K562 (cell line): ENCODE results near the gene IL17RC. TPM values are rescaled to one million over a fixed set of nuclear protein-coding genes. Genes with fewer than 3 reads are reported as not detected.
A peak's percentile ranks its signal among the peaks of the same experiment; 100 is the strongest.

ENCODE experiments used
- FOXK1 ChIP-seq: sonication (generic); formaldehyde crosslinking; IDR thresholded peaks from 2 replicates; pipeline ENCODE4 v1.8.0; 2022; ENCODE audit warnings: missing genetic modification reagents, mild to moderate bottlenecking, borderline replicate concordance
- SMARCE1 ChIP-seq: fragments of 450-650 bp; IDR thresholded peaks from 2 replicates; pipeline ENCODE4 v1.7.1; 2016; ENCODE audit warnings: mild to moderate bottlenecking
- SMC3 ChIP-seq: conservative IDR thresholded peaks from 2 replicates; pipeline ENCODE4 v1.6.1; 2011; ENCODE audit warnings: low read depth, low read length, improper control_type of control experiment; ENCODE audit not compliant: insufficient read depth
- ZKSCAN3 ChIP-seq: fragments of 250-450 bp; sonication (Bioruptor Pico); IDR thresholded peaks from 2 replicates; pipeline ENCODE4 v1.4.0; 2020
- polyA plus RNA-seq, 8 experiments: library from polyadenylated mRNA; depleted of rRNA in 4 of 8; stranded (reverse) in 5 of 8; unstranded in 3 of 8; fragments of >200 nt; fragmentation: Nextera tagmentation in 2 of 8; fragmentation: Illumina TruSeq in 1 of 8; extraction: Ambion mirVana in 2 of 8; extraction: Trizol in 1 of 8; gene quantifications; 2 replicates each; pipeline versions ENCODE4 v1.2.1 to v1.2.3, GENCODE V29; 2011 to 2014; ENCODE audit warnings: inconsistent platforms in 1 of 8, missing spikeins in 1 of 8
- total RNA-seq, 7 experiments: library from RNA; depleted of rRNA in 6 of 7; stranded (reverse); fragments of >200 nt in 6 of 7; fragmentation: Illumina TruSeq in 2 of 7; extraction: Trizol in 2 of 7; gene quantifications; 2 replicates each; pipeline versions ENCODE4 v1.2.1 to v1.2.3, GENCODE V29; 2011 to 2021; ENCODE audit warnings: low replicate concordance in 1 of 7
- TF ChIP-seq, protein P1 (sequence below): fragments of 450-650 bp; IDR thresholded peaks from 2 replicates; pipeline ENCODE4 v1.6.1; 2016; ENCODE audit warnings: mild to moderate bottlenecking, moderate library complexity
- TF ChIP-seq, protein P2 (sequence below): fragments of 200-800 bp; sonication (Bioruptor generic); IDR thresholded peaks from 2 replicates; pipeline ENCODE4 v1.6.1; 2016; ENCODE audit warnings: missing genetic modification characterization, missing compliant biosample characterization

Gene IL17RC
- total and polyA plus RNA-seq, 9 of the 15 experiments (the other 6 are each of a cell fraction or from before 2014, with no cell fraction given): 0.15 to 11.4 (median 7.1) TPM; not detected in 1

DNA sequence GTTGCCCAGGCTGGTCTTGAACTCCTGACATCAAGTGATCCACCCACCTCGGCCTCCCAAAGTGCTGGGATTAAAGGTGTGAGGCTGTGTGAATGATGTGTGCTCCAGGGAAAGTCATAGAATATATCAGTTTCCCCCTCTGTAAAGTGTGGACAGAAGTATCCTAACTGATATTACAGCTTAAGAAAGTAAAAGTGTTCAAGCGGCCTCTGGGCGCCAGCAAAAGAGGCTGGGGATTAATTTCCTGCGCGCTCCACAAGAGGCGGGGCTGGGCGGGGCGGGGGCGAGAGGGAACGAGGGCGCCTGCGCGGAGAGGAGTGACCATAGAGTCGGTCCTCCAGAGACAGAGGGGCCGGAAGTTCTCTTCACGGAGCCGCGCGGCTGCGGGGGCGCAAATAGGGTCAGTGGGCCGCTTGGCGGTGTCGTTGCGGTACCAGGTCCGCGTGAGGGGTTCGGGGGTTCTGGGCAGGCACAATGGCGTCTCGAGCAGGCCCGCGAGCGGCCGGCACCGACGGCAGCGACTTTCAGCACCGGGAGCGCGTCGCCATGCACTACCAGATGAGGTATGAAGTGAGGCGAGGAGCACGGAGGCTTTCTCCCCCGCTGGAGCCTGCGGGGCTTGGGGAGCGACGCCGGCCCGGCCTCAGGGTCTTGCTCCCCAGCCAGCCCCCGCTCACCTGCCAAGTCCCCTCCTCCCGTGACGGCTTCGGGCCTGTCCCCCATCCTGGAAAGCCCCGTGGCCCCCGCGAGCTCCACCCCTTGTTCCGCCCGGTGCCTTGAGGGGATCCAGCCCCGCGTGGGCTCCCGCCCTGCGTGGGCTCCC, 26.4 kb upstream of the IL17RC start, which contains the start of gene JAGN1 (continued):
- TF ChIP-seq, protein P1, sequence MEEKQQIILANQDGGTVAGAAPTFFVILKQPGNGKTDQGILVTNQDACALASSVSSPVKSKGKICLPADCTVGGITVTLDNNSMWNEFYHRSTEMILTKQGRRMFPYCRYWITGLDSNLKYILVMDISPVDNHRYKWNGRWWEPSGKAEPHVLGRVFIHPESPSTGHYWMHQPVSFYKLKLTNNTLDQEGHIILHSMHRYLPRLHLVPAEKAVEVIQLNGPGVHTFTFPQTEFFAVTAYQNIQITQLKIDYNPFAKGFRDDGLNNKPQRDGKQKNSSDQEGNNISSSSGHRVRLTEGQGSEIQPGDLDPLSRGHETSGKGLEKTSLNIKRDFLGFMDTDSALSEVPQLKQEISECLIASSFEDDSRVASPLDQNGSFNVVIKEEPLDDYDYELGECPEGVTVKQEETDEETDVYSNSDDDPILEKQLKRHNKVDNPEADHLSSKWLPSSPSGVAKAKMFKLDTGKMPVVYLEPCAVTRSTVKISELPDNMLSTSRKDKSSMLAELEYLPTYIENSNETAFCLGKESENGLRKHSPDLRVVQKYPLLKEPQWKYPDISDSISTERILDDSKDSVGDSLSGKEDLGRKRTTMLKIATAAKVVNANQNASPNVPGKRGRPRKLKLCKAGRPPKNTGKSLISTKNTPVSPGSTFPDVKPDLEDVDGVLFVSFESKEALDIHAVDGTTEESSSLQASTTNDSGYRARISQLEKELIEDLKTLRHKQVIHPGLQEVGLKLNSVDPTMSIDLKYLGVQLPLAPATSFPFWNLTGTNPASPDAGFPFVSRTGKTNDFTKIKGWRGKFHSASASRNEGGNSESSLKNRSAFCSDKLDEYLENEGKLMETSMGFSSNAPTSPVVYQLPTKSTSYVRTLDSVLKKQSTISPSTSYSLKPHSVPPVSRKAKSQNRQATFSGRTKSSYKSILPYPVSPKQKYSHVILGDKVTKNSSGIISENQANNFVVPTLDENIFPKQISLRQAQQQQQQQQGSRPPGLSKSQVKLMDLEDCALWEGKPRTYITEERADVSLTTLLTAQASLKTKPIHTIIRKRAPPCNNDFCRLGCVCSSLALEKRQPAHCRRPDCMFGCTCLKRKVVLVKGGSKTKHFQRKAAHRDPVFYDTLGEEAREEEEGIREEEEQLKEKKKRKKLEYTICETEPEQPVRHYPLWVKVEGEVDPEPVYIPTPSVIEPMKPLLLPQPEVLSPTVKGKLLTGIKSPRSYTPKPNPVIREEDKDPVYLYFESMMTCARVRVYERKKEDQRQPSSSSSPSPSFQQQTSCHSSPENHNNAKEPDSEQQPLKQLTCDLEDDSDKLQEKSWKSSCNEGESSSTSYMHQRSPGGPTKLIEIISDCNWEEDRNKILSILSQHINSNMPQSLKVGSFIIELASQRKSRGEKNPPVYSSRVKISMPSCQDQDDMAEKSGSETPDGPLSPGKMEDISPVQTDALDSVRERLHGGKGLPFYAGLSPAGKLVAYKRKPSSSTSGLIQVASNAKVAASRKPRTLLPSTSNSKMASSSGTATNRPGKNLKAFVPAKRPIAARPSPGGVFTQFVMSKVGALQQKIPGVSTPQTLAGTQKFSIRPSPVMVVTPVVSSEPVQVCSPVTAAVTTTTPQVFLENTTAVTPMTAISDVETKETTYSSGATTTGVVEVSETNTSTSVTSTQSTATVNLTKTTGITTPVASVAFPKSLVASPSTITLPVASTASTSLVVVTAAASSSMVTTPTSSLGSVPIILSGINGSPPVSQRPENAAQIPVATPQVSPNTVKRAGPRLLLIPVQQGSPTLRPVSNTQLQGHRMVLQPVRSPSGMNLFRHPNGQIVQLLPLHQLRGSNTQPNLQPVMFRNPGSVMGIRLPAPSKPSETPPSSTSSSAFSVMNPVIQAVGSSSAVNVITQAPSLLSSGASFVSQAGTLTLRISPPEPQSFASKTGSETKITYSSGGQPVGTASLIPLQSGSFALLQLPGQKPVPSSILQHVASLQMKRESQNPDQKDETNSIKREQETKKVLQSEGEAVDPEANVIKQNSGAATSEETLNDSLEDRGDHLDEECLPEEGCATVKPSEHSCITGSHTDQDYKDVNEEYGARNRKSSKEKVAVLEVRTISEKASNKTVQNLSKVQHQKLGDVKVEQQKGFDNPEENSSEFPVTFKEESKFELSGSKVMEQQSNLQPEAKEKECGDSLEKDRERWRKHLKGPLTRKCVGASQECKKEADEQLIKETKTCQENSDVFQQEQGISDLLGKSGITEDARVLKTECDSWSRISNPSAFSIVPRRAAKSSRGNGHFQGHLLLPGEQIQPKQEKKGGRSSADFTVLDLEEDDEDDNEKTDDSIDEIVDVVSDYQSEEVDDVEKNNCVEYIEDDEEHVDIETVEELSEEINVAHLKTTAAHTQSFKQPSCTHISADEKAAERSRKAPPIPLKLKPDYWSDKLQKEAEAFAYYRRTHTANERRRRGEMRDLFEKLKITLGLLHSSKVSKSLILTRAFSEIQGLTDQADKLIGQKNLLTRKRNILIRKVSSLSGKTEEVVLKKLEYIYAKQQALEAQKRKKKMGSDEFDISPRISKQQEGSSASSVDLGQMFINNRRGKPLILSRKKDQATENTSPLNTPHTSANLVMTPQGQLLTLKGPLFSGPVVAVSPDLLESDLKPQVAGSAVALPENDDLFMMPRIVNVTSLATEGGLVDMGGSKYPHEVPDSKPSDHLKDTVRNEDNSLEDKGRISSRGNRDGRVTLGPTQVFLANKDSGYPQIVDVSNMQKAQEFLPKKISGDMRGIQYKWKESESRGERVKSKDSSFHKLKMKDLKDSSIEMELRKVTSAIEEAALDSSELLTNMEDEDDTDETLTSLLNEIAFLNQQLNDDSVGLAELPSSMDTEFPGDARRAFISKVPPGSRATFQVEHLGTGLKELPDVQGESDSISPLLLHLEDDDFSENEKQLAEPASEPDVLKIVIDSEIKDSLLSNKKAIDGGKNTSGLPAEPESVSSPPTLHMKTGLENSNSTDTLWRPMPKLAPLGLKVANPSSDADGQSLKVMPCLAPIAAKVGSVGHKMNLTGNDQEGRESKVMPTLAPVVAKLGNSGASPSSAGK: peak; percentile 86
- TF ChIP-seq, protein P2, sequence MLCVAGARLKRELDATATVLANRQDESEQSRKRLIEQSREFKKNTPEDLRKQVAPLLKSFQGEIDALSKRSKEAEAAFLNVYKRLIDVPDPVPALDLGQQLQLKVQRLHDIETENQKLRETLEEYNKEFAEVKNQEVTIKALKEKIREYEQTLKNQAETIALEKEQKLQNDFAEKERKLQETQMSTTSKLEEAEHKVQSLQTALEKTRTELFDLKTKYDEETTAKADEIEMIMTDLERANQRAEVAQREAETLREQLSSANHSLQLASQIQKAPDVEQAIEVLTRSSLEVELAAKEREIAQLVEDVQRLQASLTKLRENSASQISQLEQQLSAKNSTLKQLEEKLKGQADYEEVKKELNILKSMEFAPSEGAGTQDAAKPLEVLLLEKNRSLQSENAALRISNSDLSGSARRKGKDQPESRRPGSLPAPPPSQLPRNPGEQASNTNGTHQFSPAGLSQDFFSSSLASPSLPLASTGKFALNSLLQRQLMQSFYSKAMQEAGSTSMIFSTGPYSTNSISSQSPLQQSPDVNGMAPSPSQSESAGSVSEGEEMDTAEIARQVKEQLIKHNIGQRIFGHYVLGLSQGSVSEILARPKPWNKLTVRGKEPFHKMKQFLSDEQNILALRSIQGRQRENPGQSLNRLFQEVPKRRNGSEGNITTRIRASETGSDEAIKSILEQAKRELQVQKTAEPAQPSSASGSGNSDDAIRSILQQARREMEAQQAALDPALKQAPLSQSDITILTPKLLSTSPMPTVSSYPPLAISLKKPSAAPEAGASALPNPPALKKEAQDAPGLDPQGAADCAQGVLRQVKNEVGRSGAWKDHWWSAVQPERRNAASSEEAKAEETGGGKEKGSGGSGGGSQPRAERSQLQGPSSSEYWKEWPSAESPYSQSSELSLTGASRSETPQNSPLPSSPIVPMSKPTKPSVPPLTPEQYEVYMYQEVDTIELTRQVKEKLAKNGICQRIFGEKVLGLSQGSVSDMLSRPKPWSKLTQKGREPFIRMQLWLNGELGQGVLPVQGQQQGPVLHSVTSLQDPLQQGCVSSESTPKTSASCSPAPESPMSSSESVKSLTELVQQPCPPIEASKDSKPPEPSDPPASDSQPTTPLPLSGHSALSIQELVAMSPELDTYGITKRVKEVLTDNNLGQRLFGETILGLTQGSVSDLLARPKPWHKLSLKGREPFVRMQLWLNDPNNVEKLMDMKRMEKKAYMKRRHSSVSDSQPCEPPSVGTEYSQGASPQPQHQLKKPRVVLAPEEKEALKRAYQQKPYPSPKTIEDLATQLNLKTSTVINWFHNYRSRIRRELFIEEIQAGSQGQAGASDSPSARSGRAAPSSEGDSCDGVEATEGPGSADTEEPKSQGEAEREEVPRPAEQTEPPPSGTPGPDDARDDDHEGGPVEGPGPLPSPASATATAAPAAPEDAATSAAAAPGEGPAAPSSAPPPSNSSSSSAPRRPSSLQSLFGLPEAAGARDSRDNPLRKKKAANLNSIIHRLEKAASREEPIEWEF (CRISPR knock-in tag): 0 out of 2 replicates have a peak, but pooled peaks have one; percentile 27
- TF ChIP-seq ZKSCAN3 (CRISPR knock-in tag): no peak
- no peak for TF ChIP-seq SMARCE1
- TF ChIP-seq FOXK1 (CRISPR knock-in tag): peak; percentile 94; the same call in 1 of the 2 replicates
- 0 out of 2 replicates have a peak, but pooled peaks have one; percentile 2 for TF ChIP-seq SMC3
